Peyer's patch (tissue), 4 donors: ENCODE results near the gene CAMSAP3. TPM values are rescaled to one million over a fixed set of nuclear protein-coding genes. Genes with fewer than 3 reads are reported as not detected.
"Not testable (repeated sequence)": the region's sequence is repeated elsewhere in the genome, so short reads cannot be mapped to it uniquely, and the experiment has no call there.

Source experiments
- DNase-seq, 3 donors: peaks; one replicate each; pipeline ENCODE4 v3.0.0-alpha.2; 2017 to 2019
- H3K27ac ChIP-seq, 4 donors: fragments of 200-600 bp; sonication (generic); one replicate each; pipeline ENCODE4 v1.5.1; 2016 to 2019
- H3K27me3 ChIP-seq, 2 donors: fragments of 200-600 bp; sonication (generic); one replicate each; pipeline ENCODE4 v1.5.1; 2019
- H3K36me3 ChIP-seq, 3 donors: fragments of 200-600 bp; sonication (generic); one replicate each; pipeline ENCODE4 v1.5.1; 2016 to 2019
- H3K4me1 ChIP-seq, 4 donors: fragments of 200-600 bp; sonication (generic); one replicate each; pipeline ENCODE4 v1.5.1; 2016 to 2019
- H3K4me3 ChIP-seq, 4 donors: fragments of 200-600 bp; sonication (generic); 1 replicate in 3 of 4; 2 replicates in 1 of 4; pipeline ENCODE4 v1.5.1; 2016 to 2019; ENCODE audit warnings: mild to moderate bottlenecking in 1 of 4
- H3K9me3 ChIP-seq, 4 donors: fragments of 200-600 bp; sonication (generic); one replicate each; pipeline ENCODE4 v1.5.1; 2016 to 2019; ENCODE audit warnings: mild to moderate bottlenecking in 1 of 4
- POLR2A ChIP-seq, 2 donors: fragments of 450-650 bp; IDR thresholded peaks; one replicate each; pipeline ENCODE4 v1.5.1; 2017; ENCODE audit warnings: antibody characterized with exemption in 2 of 2, mild to moderate bottlenecking in 2 of 2, moderate library complexity in 2 of 2
- total RNA-seq, 4 donors: library from RNA; depleted of rRNA; stranded (reverse); fragments of >200 nt; gene quantifications; one replicate each; pipeline ENCODE4 v1.1.0, GENCODE V29; 2016
- TF ChIP-seq, protein P1 (sequence below), 6 experiments: fragments of 450-650 bp in 4 of 6; fragments of 200-600 bp in 2 of 6; sonication (generic) in 1 of 6; IDR thresholded peaks; one replicate each; pipeline ENCODE4 v1.5.1; 2017 to 2019; ENCODE audit warnings: antibody characterized with exemption in 6 of 6, mild to moderate bottlenecking in 3 of 6, moderate library complexity in 1 of 6

CAMSAP3 gene
- total RNA-seq, 4 donors from 2014 or later, result 24.8 to 71.7 (median 60.3) TPM

- no peak overlapping the region for H3K4me3 ChIP-seq
- TF ChIP-seq, protein P1, sequence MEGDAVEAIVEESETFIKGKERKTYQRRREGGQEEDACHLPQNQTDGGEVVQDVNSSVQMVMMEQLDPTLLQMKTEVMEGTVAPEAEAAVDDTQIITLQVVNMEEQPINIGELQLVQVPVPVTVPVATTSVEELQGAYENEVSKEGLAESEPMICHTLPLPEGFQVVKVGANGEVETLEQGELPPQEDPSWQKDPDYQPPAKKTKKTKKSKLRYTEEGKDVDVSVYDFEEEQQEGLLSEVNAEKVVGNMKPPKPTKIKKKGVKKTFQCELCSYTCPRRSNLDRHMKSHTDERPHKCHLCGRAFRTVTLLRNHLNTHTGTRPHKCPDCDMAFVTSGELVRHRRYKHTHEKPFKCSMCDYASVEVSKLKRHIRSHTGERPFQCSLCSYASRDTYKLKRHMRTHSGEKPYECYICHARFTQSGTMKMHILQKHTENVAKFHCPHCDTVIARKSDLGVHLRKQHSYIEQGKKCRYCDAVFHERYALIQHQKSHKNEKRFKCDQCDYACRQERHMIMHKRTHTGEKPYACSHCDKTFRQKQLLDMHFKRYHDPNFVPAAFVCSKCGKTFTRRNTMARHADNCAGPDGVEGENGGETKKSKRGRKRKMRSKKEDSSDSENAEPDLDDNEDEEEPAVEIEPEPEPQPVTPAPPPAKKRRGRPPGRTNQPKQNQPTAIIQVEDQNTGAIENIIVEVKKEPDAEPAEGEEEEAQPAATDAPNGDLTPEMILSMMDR (IDR thresholded peaks at IDR 0.05), result no peak
- TF ChIP-seq POLR2A (IDR thresholded peaks at IDR 0.05), result no peak
- H3K9me3 ChIP-seq, result no peaks in the 10 kb centered on the region
Measured at GRCh38 chr19:7641290-7642276, 45.9 kb downstream of the CAMSAP3 start.

GRCh38 chr19:7642295-7643030, 46.8 kb downstream of the CAMSAP3 start:
- H3K4me1 ChIP-seq, result peaks cover 0 to 6% (median 1%) of the 10 kb centered on the region in 4 donors
- no peak overlapping the region for H3K4me3 ChIP-seq
- H3K9me3 ChIP-seq, result no peaks in the 10 kb centered on the region
- H3K27me3 ChIP-seq, result no peaks in the 10 kb centered on the region
- H3K27ac ChIP-seq, result no peak overlapping the region
- H3K36me3 ChIP-seq, result peaks cover 0 to 40% (median 0%) of the 10 kb centered on the region in 3 donors
- no peak for TF ChIP-seq POLR2A (IDR thresholded peaks at IDR 0.05)
- TF ChIP-seq, protein P1 (IDR thresholded peaks at IDR 0.05), result no peak
- no peak for DNase-seq

More at GRCh38 chr19:7641290-7642276, 45.9 kb downstream of the CAMSAP3 start:
- Histone ChIP-seq H3K27me3 (no peaks in the 10 kb centered on the region), H3K4me1 (peaks cover 0 to 8% (median 3%) of the 10 kb centered on the region in 4 donors), H3K36me3 (peaks cover 0 to 33% (median 0%) of the 10 kb centered on the region in 3 donors), H3K27ac (no peak overlapping the region)
- DNase-seq, result no peak

- no peaks in the 10 kb centered on the region for H3K9me3 ChIP-seq
- H3K4me3 ChIP-seq, result no peak overlapping the region
- H3K27ac ChIP-seq, result no peak overlapping the region
- peaks cover 0 to under 1% (median 0%) of the 10 kb centered on the region in 4 donors for H3K4me1 ChIP-seq
- peaks cover 0 to 44% (median 0%) of the 10 kb centered on the region in 3 donors for H3K36me3 ChIP-seq
- DNase-seq, result no peak
- H3K27me3 ChIP-seq, result no peaks in the 10 kb centered on the region
- no peak for TF ChIP-seq POLR2A (IDR thresholded peaks at IDR 0.05)
- TF ChIP-seq, protein P1 (IDR thresholded peaks at IDR 0.05), result no peak
Measured at GRCh38 chr19:7643031-7643415, 47.4 kb downstream of the CAMSAP3 start.

- peaks cover 0 to 44% (median 0%) of the 10 kb centered on the region in 3 donors for H3K36me3 ChIP-seq
- not testable (repeated sequence) for H3K4me1 ChIP-seq, H3K4me3 ChIP-seq, H3K9me3 ChIP-seq, H3K27me3 ChIP-seq, DNase-seq, H3K27ac ChIP-seq
Measured at GRCh38 chr19:7643629-7644549, 48.2 kb downstream of the CAMSAP3 start.

GRCh38 chr19:7644550-7644877, 48.9 kb downstream of the CAMSAP3 start:
- Histone ChIP-seq H3K27ac (no peak overlapping the region), H3K4me3 (no peak overlapping the region), H3K4me1 (no peaks in the 10 kb centered on the region), H3K9me3 (no peaks in the 10 kb centered on the region), H3K36me3 (peaks cover 0 to 44% (median 0%) of the 10 kb centered on the region in 3 donors), H3K27me3 (no peaks in the 10 kb centered on the region)
- DNase-seq, result no peak
- no peak for TF ChIP-seq POLR2A (IDR thresholded peaks at IDR 0.05)
- TF ChIP-seq, protein P1 (IDR thresholded peaks at IDR 0.05), result no peak
